ENCODE data around the gene IFIT2.
"Not testable (repeated sequence)": the region's sequence is repeated elsewhere in the genome, so short reads cannot be mapped to it uniquely, and the experiment has no call there.

Gene IFIT2

GRCh38 chr10:89341649-89342048 is 39.8 kb downstream of the IFIT2 start:
- DNase-seq (ENCODE audit: low read depth in 2 of 2), result no peak

- no peak for DNase-seq (ENCODE audit: low read depth in 2 of 2)
Measured at GRCh38 chr10:89342206-89342958, 40.5 kb downstream of the IFIT2 start.

- no peak for DNase-seq (ENCODE audit: low read depth in 2 of 2)
Measured at GRCh38 chr10:89343089-89343767, 41.4 kb downstream of the IFIT2 start.

GRCh38 chr10:89344156-89344555 is 42.3 kb downstream of the IFIT2 start:
- DNase-seq (ENCODE audit: low read depth in 2 of 2), result no peak

GRCh38 chr10:89345367-89346000 is 43.6 kb downstream of the IFIT2 start:
- DNase-seq (ENCODE audit: low read depth in 2 of 2), result no peak

- DNase-seq (ENCODE audit: low read depth in 2 of 2), result no peak
Measured at GRCh38 chr10:89346405-89347254, 44.8 kb downstream of the IFIT2 start.

GRCh38 chr10:89347701-89348457 is 46.0 kb downstream of the IFIT2 start:
- DNase-seq (ENCODE audit: low read depth in 2 of 2), result no peak

GRCh38 chr10:89348481-89348880 is 46.6 kb downstream of the IFIT2 start:
- DNase-seq (ENCODE audit: low read depth in 2 of 2), result no peak

GRCh38 chr10:89348975-89349374 is 47.1 kb downstream of the IFIT2 start:
- no peak for DNase-seq (ENCODE audit: low read depth in 2 of 2)

- DNase-seq (ENCODE audit: low read depth in 2 of 2), result not testable (repeated sequence)
Measured at GRCh38 chr10:89350631-89351315, 48.9 kb downstream of the IFIT2 start.

GRCh38 chr10:89351412-89351779 is 49.5 kb downstream of the IFIT2 start:
- no peak for DNase-seq (ENCODE audit: low read depth in 2 of 2)

- DNase-seq (ENCODE audit: low read depth in 2 of 2), result no peak
Measured at GRCh38 chr10:89351780-89352597, 50.1 kb downstream of the IFIT2 start.

GRCh38 chr10:89352802-89353201 is 51.0 kb downstream of the IFIT2 start:
- no peak for DNase-seq (ENCODE audit: low read depth in 2 of 2)

- no peak for DNase-seq (ENCODE audit: low read depth in 2 of 2)
Measured at GRCh38 chr10:89355394-89355931, 53.6 kb downstream of the IFIT2 start.

- DNase-seq (ENCODE audit: low read depth in 2 of 2), result no peak
Measured at GRCh38 chr10:89357096-89357495, 55.2 kb downstream of the IFIT2 start.

GRCh38 chr10:89357975-89358374 is 56.1 kb downstream of the IFIT2 start:
- no peak for DNase-seq (ENCODE audit: low read depth in 2 of 2)

All from stimulated activated CD8-positive, alpha-beta memory T cell treated with anti-CD3 and anti-CD28 coated beads, Interleukin-2, amount 100 ng/mL, for 1 hour (primary cell).